CD1c-positive myeloid dendritic cell (primary cell): Measurements from ENCODE around the gene MTCL3.

Experiments
- DNase-seq: peaks from one replicate; pipeline ENCODE4 v3.0.0-alpha.2; 2016; ENCODE audit errors: extremely low spot score

The MTCL3 gene

GRCh38 chr6:127468936-127469335 lies 50.2 kb downstream of the MTCL3 start:
- no peak for DNase-seq

GRCh38 chr6:127466416-127466815 lies 52.7 kb downstream of the MTCL3 start:
- DNase-seq: no peak

DNA sequence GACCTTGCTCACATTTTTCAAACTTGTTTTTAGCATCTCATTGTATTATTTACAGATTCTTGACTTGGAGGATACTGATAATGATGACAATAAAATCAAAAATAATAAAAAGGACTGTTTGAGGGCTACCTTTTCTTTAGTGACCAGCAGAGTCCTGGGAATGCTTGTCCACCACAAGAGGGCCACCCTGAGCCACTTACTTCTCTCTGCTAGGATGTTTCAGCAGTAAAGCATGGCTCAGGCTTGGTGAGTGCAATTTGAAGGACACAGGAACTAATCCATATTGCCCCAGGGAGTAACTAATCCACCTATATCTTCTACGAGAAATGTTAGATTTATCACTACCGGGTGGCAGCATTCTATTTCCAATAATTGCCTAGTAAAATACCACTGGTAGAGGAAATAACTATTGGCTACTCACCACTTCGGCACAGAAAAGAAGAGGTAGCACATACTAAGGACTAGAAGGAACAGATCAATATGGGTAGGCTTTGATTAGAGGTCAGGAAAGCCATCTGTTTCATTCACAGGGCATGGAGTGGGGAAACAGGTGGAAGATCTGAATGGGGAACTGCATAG lies 54.2 kb downstream of the MTCL3 start:
- peak; percentile 62 for DNase-seq

- DNase-seq: no peak
Observed at GRCh38 chr6:127464161-127464880, 54.8 kb downstream of the MTCL3 start.

DNA sequence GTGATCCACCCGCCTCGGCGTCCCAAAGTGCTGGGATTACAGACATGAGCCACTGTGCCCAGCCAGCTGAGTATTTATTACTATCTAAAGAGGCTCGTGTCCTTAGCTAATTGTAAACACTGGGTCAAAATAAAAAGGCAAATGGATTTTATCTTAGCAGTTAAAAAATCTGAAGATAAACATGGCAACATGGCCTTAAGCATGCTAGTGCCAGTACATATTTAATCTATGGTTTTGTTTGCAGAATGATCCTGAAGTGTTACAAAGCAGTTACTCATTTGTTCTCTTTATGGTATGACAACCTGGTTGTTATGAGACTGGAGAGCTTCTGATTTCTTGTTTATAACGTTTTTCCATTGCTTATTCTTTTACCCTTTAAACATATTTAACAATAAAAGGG lies 56.1 kb downstream of the MTCL3 start:
- DNase-seq: no peak

DNA sequence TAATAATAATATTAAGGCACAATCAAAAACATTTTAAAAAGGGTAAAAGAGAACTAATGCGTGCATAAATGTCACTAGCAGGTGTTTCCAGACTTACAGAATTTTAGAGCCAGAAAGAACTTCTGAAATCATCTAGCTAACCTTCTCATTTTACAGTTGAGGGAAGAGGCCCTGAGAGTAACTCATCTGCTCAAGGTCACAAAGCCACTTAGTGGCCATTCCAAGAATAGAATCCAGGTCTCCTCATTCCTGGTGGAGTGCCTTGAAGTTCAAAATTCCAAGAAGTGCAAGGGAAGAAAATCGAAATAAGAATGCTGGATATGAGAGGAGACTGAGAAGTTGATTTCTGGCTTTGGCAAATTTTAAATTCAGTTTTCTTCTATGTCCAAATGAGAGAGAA lies 56.8 kb downstream of the MTCL3 start:
- no peak for DNase-seq

DNA sequence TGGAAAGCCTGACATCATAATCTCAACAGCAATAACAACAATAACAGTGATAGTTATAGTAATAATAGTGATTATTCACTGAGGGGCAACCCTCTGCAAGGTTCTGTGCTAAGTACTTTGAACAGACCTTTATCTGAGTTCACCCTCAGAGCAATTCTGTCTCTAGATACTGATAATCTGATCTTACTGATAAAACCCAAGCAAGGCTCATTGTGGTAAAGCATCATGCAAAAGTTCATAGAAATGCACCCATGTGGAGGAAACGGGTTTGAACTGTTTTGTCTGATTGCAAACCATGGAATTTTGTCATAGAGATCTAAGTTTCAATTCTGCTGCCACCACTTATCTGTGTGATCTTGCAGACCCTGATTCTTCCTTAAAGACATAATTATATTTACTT lies 58.7 kb downstream of the MTCL3 start:
- no peak for DNase-seq

GRCh38 chr6:127459231-127459641 lies 59.9 kb downstream of the MTCL3 start, which contains the start of gene KIAA0408:
TSS of gene KIAA0408 (minus strand) at chr6:127459389. CDS start at chr6:127453981, 5,408 bp downstream.
- no peak for DNase-seq

GRCh38 chr6:127458817-127459216 lies 60.3 kb downstream of the MTCL3 start:
- DNase-seq: no peak

GRCh38 chr6:127458222-127458621 lies 60.9 kb downstream of the MTCL3 start:
- DNase-seq: no peak

DNA sequence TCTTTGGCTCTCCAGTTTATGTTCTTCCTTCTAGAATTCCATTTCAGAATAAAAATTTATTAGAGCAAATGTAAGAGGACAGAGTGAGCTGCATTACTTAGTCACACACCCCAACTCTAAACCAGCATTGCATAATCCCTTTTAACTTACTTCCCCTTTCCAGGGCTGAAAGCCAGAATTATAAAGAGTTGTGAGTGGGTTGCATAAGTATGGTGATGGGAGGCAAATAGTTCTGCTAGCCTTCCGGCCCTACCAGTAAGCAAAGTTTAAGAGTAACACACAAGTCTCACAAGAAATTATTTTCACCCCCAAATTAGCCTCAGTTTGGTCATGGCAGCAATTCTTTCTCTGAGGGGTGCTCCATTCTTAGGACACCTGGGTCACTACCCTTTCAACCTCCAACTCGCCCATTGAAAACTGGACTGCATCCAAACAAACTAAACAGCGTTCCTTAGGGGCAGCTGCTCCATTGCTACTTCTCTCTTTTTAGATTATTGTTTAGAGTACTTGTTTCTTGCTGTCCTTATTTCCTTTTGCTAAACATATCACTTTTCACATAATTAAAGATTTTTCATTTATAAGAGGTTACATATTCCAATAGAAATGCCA lies 61.6 kb downstream of the MTCL3 start:
- peak; percentile 90 for DNase-seq

GRCh38 chr6:127456465-127456864 lies 62.7 kb downstream of the MTCL3 start:
- DNase-seq: no peak

- DNase-seq: no peak
Observed at GRCh38 chr6:127453845-127454619, 65.1 kb downstream of the MTCL3 start.

DNA sequence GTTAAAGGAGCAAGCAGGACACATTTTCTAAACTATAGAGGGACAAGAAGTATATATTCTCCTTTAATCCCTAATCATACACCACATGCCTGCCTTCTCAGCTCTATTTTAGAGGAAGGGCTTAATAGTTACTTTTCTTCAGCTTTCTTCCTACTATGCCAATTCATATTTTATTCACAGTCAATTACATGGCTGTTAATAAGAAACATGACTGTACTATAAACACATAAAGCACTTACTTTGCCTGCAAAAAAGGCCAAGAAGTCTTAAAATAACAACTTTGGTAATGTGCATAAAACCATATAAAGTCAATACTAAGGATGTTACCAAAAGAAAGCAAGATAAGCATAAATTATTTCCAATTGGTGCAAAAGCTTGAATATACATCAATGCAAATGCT lies 66.3 kb downstream of the MTCL3 start:
- no peak for DNase-seq

- no peak for DNase-seq
Observed at GRCh38 chr6:127451388-127451787, 67.7 kb downstream of the MTCL3 start.

DNA sequence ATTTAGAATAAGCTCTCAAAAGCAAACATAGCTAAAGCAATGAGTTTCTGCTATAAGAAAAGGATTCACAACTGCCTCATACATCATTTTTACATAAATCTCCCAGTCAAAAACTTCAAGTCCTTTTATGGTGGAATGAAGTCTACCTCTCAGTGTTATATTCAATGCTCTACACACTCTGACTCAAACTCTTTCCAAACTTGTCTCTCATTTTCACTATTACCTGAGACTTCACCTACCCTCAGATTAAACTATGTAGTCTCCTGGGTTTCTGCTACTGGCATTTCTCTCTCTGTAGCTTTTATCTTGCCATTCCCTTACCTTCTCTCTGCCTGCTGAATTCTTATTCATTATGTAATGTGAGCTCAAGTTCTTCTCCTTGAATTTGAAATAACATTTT lies 71.4 kb downstream of the MTCL3 start:
- DNase-seq: no peak

- DNase-seq: no peak
Observed at GRCh38 chr6:127446356-127446755, 72.8 kb downstream of the MTCL3 start.

DNA sequence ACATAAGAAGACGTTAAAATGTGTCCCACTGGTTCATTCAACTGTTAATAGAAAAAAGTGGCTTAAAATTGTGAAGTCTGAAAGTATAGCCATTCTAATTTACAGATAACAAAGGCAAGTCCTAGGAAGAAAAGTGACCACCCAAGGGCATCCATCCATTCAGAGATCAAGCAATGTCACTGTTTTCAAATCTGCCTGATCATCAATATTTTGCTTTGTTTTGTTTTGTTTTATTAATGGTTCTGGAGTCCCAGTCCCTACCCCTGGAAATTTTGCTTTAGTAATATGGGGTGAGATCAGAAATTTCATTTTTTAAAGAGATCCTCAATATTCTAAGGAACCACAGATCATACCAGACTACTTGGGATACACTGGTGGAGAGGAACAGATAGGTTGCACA lies 77.3 kb downstream of the MTCL3 start:
- no peak for DNase-seq

- DNase-seq: no peak
Observed at GRCh38 chr6:127439718-127440117, 79.4 kb downstream of the MTCL3 start.

DNA sequence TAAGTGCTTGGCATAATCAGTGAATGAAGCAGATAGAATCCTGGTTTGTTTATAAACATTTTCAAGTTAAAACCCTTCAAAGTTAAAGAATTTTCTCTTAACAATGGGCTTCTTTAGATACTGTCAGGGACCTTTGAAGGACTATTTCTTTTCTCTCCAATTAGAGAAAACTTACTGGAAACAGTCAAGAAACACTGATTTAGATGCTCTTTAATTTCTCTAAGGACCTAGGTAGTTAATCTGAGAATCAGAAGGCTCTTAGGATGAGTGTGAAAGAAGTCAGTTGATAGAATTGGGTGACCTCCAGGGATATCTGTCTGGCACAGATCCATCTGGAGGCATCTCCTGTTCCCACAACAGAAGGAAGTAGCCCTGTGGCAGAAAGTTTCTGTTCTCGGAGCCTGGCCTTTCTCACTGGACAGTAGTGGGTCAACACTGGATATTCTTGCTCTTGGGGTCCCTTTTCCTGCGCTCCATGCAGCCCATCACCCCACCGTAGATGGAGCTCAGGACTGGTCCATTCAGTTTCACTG lies 82.5 kb downstream of the MTCL3 start:
- no peak for DNase-seq

- no peak for DNase-seq
Observed at GRCh38 chr6:127435626-127436220, 83.4 kb downstream of the MTCL3 start.

- no peak for DNase-seq
Observed at GRCh38 chr6:127434651-127435050, 84.5 kb downstream of the MTCL3 start.
